Measurements from ENCODE around the gene VPS29.
"Not testable (repeated sequence)": the region's sequence is repeated elsewhere in the genome, so short reads cannot be mapped to it uniquely, and the experiment has no call there.

VPS29 gene

DNA sequence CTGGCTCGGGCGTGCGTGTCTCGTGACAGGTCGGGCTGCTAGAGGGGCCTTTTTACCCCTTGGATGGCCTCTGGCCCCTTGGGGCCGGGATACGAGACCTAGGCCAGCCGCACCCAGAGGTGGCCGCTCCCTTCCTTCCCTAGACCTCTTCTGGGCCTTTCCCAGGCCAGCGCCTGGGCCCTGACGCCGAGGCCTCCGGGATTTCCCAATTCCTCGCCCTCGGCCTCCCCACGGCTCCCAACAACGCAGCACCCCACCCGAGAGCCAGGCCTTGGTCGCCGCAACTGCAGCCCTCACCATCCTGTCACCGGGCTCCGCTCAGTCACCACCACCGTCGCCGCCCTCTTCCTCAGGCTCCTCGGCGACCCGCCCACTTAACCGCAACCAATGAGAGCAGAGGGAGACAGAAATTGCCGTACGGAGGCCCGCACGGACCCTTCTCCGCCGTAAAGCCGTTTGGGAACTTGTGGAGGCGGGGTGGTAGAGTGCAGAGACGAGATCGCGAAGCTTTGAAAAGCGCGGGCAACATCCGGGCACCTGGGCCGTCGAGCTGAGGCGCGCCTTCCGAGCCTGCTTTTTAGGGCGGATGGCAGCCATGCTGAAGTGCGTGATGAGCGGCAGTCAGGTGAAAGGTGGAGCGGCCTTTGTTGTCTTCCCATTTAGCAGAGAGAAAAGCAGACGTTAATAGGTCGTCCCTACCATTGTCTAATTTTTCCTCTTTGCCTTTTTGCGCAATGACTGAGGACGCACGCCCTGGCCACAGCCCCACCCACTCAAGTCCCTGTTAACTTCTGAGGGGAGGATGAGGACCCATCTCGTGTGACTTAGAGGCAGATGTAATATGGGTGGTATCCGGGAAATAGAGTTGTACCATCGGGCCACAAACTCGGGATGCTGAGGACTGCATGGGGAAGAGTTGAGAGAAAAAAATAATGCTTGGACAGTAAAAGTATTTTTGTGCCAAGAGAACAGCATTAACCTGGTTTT is at the start of gene VPS29, which contains the start of gene RAD9B:
VPS29 (minus strand) TSS at position 360 of the 987 bp plus-strand sequence; CDS start at position 300, 60 bp downstream.
RAD9B (plus strand) TSS at position 580 of the 987 bp plus-strand sequence; CDS start at position 587, 7 bp downstream.
- peak; percentile 99 for DNase-seq

DNA sequence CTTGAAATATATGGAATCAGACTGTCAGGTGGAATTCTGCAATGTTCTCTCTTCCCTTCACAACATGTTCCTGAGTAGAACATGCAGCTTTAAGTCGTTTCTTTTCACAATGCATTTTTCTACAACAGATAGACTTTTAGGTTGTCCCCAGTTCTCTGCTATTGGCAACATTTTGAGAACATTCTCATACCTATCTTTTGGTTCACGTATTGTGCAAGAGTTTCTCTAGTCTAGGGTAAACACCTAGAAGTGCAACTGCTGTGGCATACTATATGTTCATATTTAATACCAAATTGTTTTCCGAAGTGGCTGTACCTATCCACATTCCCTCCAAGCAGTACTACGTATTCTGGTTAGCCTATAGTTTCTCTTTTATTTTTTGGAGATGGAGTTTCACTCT is 49.1 kb upstream of the VPS29 start:
- no peak for DNase-seq

DNA sequence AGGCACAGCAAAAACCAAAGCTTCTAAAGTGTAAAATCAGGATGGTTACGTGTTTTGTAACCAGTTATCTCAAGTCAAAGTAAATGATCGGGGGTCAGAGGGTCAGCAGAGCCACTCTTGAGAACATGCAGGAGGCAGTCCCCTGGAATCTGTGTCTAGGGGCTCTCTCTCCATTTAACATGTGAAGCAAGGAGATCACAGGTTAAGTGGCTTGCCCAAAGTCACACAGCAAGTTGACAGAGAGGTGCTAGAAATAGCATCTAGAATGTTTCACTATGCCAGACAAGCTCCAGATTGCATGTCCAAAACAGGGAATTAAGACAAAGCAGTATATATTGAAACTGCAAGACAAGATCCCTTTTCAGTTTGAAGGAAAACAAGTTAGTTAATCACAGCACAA is 47.8 kb upstream of the VPS29 start:
- DNase-seq: no peak

DNA sequence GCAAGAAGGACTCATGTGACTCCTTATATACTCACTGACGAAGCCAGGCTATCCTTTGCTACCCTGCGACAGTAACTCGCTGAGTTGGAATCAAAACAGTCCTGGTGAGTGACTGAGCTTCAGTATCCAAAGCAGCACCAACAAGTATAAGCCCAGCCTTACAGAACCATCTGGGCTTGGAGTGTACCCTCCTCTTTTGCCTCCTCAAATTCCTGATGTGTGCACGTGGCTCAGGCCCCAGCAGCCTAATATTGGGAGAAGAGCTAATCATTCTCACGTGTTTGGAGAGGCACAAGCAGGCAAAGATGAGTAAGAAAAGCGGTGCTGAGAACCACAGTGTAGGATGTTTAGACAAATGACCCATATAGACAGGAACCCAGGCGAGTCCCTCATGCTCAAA is 46.8 kb upstream of the VPS29 start:
- no peak for DNase-seq

DNA sequence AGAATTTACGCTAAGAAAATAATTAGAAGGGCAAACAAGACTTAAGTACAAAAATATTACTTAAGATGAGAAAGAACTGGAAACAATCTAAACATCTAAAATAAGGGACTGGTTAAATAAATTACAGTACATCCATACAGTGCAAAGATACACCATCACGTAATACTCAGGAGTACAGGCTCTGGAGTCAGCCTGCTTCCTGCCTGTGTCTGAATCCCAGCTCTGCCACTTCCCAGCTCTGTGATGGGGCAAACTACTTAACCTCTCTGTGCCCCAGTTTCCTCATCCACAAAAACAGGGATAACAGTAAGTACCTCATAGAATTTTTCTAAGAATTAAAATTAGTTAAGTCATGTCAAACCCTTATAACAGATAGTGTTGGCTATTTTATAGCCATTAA is 45.2 kb upstream of the VPS29 start:
- DNase-seq: no peak

DNA sequence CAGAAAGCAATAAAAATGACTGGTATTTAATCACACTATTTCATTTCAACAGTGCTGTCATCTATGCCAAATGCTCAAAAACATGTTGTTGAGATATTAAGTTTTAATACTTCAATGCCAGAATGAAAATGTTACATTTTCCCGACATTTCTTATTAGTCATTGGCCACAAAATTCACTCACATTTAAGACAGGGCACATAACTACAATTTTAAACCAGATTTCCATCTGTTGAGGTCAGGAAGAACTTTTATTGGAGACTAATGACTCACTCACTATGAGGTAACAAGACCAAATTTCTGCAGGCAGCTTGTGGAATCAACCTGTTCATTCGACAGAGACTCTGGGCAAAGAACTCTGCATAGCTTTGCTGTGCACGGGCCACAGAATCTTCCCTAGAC is 44.4 kb upstream of the VPS29 start:
- DNase-seq: no peak

DNA sequence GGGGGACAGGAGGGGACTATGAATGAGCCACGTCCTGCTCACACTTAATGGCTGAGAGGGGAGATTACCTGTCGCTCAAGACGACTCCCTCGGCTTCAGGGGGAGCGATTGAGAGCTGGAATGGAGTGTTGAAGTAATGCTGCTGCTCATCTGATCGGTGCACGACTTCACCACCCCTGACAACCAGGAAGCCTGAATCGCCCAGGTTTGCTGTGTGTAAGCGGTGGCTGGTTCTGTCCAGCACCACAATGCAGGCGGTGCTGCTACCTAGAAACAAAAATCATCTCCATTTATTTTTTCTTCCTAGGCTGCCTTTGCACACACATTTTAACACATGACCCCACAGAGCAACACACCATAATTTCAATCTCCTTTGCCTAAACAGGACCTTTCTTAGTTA is 43.9 kb upstream of the VPS29 start:
- no peak for DNase-seq

DNA sequence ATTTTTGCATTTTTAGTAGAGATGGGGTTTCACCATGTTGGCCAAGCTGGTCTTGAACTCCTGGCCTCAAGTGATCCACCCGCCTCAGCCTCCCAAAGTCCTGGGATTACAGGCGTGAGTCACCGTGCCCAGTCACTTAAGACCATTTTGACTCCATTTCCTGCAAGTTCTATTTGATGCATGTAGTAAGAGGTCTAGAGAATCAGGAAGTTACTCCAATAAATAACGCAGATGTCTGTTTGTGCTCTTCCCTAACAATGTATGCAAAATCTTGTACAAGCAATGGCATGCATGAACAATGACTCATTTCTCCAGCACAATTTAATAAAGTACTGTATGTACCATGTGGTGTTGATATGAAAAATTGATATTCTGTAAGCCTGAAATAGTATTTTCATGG is 43.3 kb upstream of the VPS29 start:
- DNase-seq: not testable (repeated sequence)

DNA sequence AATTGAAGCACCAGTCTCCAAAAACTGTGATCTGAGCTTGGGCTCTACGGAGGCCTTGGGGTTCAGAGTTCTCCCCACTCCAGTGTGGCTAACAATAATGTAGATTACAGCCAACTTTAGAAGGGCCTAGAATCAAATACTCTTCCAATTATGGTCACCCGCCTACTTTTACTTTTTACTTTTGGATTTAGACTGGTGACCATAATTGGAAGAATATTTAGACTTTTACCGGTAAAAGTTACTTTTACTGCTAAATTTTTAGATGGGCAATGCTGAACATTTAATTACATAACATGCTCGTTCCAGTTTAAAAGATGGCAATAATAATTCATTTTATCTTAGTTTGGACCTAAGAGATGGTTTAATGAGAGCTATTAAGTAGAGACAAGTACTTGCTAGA is 42.1 kb upstream of the VPS29 start:
- no peak for DNase-seq

DNA sequence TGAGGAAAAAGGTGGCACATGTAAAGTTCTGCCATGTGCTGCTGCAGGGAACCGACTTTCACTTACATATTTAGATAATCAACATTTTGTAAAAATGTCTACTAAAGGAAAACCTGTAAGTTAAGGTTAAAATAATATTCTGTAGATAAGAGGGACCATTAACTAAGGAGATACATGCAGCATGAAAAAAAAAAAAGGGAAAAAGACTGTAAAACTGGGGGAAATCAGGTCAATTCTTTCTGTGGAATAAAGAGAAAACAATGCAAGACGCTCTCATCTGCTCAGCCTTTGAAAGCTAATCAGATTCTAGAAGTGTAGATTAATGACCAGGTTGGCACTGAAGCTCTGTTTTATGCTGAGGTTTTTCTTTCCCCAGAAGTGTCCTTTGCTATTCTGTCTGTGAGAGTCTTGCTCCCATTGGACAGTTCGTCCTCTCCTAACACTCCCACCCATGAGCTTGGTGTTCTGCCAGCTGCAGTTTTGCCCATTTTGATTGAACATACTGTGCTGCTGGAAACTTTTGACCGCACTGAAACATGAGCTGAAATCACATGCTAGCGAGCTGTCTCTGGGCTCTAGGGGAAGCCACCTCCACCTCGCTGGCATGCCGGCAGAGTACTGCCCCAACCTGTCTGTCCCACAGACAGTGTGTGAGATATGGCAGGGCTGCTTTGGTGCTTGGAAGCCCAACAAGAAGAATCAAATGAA is 41.5 kb upstream of the VPS29 start:
- no peak for DNase-seq

DNA sequence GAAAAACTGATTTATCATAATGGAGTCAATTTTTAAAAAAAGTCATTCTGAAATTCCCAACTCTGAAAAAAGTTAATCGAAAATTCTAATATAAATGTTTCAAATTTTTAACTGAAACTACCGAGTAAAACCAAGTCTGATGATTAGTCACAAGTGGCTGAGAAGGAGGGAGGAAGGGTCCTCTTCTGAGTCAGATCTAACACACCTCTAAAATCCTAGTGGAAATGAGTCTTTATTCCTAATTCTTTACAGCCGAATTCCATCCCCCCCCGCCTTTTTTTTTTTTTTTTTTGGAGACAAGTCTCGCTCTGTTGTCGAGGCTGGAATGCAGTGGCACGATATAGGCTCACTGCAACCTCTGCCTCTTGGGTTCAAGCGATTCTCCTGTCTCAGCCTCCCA is 38.1 kb upstream of the VPS29 start:
- DNase-seq: no peak

DNA sequence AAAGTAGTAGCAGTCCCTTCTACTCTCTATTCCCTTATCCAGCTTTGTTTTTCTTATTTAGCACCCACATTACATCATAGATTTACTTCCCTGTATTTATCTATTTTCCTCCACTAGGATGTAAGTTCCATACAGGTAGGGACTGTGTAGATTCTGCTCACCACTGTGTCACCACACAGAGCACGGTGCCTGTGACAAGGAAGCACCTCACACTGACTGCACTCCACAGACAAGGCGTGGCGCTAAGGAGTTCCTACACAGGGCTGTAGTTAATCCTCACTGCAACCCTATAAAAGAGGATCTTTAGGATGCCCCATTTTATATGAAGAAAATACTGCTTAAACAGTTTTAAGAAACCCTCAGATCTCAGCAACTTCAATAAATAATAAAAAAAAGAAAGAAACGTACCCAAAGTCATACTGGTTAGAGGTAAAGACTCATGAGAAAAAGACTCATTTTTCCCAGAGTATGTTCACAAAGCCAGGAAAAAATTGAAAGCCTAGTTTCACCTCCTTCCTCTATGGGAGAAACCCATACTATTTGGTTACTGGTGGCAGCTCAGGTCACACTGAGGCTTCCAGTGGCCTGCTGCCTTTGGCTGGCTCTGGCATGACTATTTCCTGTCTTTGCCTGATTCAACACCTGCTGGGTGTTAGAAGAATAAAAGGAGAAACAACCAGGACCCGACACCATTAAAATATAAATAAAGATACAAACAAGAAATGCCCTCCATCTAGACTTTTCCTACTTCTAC is 37.1 kb upstream of the VPS29 start:
- DNase-seq: no peak

DNA sequence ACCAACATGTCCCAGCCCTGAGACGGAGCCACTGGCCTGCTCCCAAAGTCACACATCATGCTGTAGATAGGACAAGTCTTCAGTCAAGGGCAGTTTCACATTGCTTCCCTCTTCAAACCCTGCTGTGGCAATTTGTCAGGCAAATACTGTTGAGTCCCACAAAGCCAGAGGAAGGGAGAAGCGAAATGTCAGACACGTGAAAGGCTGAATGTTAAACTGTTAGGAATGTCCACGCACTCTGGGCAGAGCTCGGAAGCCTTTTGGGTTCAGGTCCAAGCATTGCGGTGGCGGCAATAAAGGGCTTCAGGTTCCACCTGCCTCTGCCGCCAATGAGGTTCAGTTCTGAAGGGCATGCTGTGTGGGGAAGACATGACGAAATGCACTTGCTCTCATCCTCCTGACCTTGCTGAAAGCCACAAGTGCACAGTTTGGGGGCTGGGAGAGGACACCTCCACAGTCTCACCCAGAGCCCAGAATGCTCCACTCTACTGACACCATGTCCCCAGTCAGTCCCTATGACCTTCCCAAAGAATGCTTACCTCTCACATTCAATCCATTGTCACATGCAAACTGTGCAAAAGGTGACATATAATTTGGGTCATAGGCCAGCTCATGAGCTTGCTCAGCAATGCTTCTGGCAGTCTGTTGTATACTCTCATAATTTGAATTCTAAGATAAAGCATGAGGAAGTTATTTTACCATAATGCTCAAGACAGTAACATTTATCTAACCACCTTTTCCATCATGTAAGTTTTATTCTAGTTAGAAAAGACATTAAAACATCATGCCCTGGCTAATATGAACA is 35.9 kb upstream of the VPS29 start:
- no peak for DNase-seq

DNA sequence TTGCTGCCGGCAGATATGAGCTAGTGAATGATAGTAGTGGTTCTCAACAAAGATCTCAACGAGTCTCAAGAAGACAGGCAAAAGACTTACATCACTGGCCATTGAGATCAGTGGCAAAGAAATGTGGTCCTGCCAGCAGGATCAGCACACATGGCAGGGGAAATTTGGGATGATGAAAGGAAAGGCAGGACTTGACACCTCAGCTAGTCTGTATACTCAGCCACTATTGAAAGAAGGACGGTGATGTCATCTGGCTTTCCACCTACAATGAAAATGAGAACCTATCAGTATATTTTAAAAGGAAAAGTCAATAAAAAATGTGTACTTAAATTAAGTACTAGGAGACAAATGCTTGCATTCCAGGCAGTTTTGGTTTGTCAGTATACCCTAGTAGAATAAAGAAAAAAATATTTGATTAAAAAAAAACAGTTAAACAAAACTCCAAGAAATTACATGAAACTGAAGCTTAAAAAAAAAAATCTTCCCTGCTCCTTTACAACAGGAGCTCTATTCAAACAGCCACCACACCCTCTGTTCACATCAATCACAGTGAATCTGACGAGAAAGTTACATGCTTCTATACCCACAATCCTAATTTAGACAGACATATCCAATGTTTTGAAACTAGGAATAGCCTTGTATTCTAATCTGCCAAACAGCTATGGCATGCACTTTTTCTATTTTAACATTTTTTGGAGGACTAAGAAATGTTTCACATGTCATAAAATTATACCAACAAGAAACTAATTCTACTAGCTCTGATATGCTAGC is 35.1 kb upstream of the VPS29 start:
- DNase-seq: no peak

DNA sequence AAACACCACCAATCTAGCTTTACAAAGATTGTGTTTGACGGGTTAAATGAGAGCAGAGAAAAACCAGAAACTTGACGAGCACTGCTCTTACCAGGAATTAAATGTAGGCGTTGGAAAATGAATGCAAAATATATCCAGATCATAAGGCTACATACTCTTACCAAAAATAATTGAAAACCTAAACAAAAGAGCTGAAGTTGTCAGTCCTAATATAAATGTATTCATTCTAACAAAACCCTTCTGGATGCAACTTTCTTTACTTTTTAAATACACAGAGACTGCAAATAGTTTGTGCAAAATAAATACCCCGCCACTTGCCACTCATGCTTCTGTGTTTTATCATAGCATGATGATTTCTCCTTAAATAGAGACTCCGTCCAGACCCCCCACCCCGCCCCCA is 32.9 kb upstream of the VPS29 start:
- no peak for DNase-seq

DNA sequence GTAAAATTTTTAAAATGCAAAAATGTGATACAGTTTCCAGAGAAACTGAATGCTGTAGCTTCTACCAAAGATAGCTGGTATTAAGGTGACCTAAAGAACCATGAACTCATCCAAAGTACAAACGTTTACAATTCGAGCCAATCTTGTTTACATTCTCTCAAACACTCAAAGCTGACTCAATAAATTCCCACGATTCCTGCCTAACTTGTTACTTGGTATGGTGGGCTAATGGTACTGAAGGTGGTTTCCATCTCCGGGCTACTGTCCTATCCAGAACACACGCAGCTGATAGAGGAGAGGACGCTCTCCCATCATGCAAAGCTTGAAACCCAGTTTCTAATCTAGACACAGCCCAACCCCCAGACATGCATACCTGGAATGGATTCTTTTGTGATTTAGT is 31.7 kb upstream of the VPS29 start:
- DNase-seq: no peak

DNA sequence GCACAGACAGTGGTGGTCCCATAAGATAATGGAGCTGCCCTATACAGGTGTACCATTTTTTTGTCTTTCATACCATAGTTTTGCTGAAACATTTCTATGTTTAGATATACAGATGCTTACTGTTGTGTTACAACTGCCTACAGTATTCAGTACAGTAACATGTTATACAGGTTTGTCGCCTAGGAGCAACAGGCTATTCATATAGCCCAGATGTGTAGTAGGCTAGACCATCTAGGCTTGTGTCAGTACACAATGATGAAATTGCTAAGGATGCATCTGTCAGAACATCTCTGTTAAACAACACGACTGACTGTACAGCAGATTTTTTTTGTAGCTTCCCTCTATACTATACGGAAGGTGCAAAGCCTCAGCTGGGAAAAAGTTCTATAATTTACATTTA is 30.7 kb upstream of the VPS29 start:
- no peak for DNase-seq

DNA sequence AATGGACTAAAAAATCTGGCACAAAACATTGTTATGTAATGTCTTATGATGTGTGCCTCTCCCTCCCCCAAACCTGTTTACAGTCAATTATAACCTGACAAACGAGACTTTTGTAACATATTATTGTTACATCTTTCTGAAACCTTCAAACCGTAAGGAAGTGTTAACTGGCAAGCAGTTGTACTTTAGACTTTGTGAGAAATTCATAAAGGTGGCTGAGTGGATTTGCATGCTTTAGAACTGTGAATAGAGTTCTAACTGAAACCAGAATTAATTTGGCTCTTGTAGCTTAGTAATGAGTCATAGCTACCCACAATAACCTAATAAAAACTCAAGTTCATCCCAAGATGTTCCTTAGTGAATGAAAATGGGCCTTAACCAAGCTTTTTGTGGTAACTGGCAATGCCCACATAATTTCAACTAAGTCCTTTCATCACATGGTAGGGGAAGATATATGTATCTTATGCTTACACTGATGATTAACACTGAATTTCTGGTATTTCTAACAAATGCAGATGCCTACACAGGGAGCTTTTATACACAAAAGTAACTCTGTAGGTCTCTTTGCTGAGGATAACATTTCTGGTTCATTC is 29.9 kb upstream of the VPS29 start:
- DNase-seq: no peak

DNA sequence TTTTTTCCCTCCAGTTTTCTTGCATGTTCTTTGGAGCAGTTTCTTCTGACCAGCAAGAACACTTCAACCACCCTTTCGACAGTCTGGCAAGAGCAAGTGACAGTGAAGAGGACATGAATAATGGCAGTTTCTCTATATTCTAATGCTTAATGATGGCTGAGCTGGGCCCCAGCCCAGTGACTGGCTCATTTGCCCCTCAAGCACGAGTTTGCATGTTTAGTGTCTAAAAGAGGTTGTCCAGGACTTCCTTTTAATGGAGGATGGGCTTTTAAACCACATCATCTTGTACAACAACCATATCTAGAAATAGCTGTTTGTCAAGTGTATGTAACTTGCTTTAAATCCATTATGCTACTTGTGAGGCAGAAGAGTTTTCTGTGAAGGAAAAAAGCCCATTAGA is 28.6 kb upstream of the VPS29 start:
- no peak for DNase-seq

DNA sequence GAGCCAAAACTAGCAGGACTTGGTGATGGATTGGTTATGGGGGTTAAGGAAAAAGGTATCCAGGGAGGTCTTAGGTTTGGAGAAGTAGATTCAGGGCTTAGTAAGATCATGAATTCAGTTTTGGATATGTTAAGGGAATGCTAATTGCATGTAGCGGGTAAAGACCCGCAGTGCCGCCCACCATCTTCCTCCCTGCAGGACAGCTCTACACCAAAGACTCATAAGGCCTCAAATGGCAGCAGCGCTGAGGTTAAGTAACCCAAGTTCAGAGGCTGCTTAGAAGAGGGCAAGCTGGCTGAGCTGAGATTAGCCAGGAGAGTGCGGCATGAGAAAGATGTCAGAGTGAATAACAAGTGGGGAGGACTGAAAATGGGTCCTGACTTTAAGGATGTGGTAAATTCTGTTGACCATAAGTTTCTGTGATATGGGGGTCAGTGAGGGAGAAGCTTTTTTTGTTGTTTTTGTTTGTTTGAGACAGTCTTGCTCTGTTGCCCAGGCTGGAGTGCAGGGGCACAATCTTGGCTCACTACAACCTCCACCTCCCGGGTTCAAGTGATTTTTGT is 26.4 kb upstream of the VPS29 start:
- DNase-seq: no peak

All from CD4-positive, alpha-beta T cell treated with Interleukin-12 subunit alpha and Interleukin-12 subunit beta, for 1 hour (primary cell).